HepG2 (cell line): ENCODE data around the gene ZNF629. TPM values are rescaled to one million over a fixed set of nuclear protein-coding genes. Genes with fewer than 3 reads are reported as not detected.
A peak's percentile ranks its signal among the peaks of the same experiment; 100 is the strongest.

Experiments used
- ATF2 ChIP-seq: sonication (generic); formaldehyde crosslinking; IDR thresholded peaks from 2 replicates; pipeline ENCODE4 v1.4.0; 2020; ENCODE audit warnings: missing genetic modification reagents
- DRAP1 ChIP-seq: IDR thresholded peaks from 2 replicates; pipeline ENCODE4 v1.6.1; 2016; ENCODE audit warnings: missing genetic modification reagents, missing compliant biosample characterization
- HMGXB4 ChIP-seq, 2 experiments: sonication (generic) in 1 of 2; formaldehyde crosslinking in 1 of 2; IDR thresholded peaks; 2 replicates each; pipeline versions ENCODE4 v1.4.0 to v1.6.1; 2018 to 2020; ENCODE audit warnings: missing genetic modification reagents in 2 of 2, borderline replicate concordance in 1 of 2, low read depth in 1 of 2, mild to moderate bottlenecking in 1 of 2, missing biosample characterization in 1 of 2
- IKZF5 ChIP-seq: IDR thresholded peaks from 2 replicates; pipeline ENCODE4 v1.6.1; 2018; ENCODE audit warnings: missing genetic modification reagents, mild to moderate bottlenecking, missing compliant biosample characterization
- KAT8 ChIP-seq: IDR thresholded peaks from 2 replicates; pipeline ENCODE4 v1.6.1; 2016; ENCODE audit warnings: missing genetic modification reagents, missing compliant biosample characterization
- KDM6A ChIP-seq: IDR thresholded peaks from 2 replicates; pipeline ENCODE4 v1.6.1; 2016; ENCODE audit warnings: low read depth
- LCORL ChIP-seq, 2 experiments: fragments of 450-650 bp in 1 of 2; sonication (generic) in 1 of 2; formaldehyde crosslinking in 1 of 2; IDR thresholded peaks; 2 replicates each; pipeline versions ENCODE4 v1.5.0 to v1.6.1; 2017 to 2020; ENCODE audit warnings: antibody characterized with exemption in 1 of 2, missing genetic modification reagents in 1 of 2
- PHB2 ChIP-seq: fragments of 450-650 bp; IDR thresholded peaks from 2 replicates; pipeline ENCODE4 v1.6.1; 2018; ENCODE audit not compliant: partially characterized antibody
- SALL1 ChIP-seq: sonication (generic); formaldehyde crosslinking; IDR thresholded peaks from 2 replicates; pipeline ENCODE4 v1.8.0; 2022; ENCODE audit warnings: mild to moderate bottlenecking, missing genetic modification reagents
- SIX1 ChIP-seq: sonication (generic); formaldehyde crosslinking; IDR thresholded peaks from 2 replicates; pipeline ENCODE4 v1.4.0; 2020; ENCODE audit warnings: missing genetic modification reagents, borderline replicate concordance
- SMARCE1 ChIP-seq: fragments of 450-650 bp; IDR thresholded peaks from 2 replicates; pipeline ENCODE4 v1.6.1; 2017; ENCODE audit warnings: borderline replicate concordance
- SMC3 ChIP-seq: IDR thresholded peaks from 2 replicates; pipeline ENCODE4 v1.6.1; 2011; ENCODE audit warnings: low read length, improper control_type of control experiment
- ZGPAT ChIP-seq: IDR thresholded peaks from 2 replicates; pipeline ENCODE4 v1.6.1; 2016; ENCODE audit warnings: mild to moderate bottlenecking
- ZNF18 ChIP-seq: sonication (generic); formaldehyde crosslinking; IDR thresholded peaks from 2 replicates; pipeline ENCODE4 v1.8.0; 2022; ENCODE audit warnings: mild to moderate bottlenecking, missing genetic modification reagents; ENCODE audit not compliant: insufficient replicate concordance
- polyA plus RNA-seq, 8 experiments: library from polyadenylated mRNA; depleted of rRNA in 3 of 8; stranded (reverse) in 7 of 8; unstranded in 1 of 8; fragments of >200 nt; fragmentation: Illumina TruSeq in 4 of 8; extraction: Trizol in 4 of 8; gene quantifications; 2 replicates each; pipeline versions ENCODE4 v1.2.1 to v1.2.3, GENCODE V29; 2011 to 2016; ENCODE audit warnings: low read depth in 4 of 8, missing spikeins in 1 of 8, mixed read lengths in 1 of 8; ENCODE audit not compliant: insufficient read depth in 1 of 8
- total RNA-seq, 5 experiments: library from RNA; depleted of rRNA; stranded (reverse); fragments of >200 nt; fragmentation: Illumina TruSeq; extraction: Trizol; gene quantifications; 2 replicates each; pipeline ENCODE4 v1.2.3, GENCODE V29; 2016; ENCODE audit warnings: low read depth in 1 of 5
- TF ChIP-seq, protein P1 (sequence below): sonication (generic); formaldehyde crosslinking; IDR thresholded peaks from 2 replicates; pipeline ENCODE4 v1.4.0; 2020; ENCODE audit warnings: missing genetic modification reagents, mild to moderate bottlenecking, borderline replicate concordance
- TF ChIP-seq, protein P2 (sequence below): sonication (generic); formaldehyde crosslinking; IDR thresholded peaks from 2 replicates; pipeline ENCODE4 v1.5.0; 2020; ENCODE audit warnings: missing genetic modification reagents

ZNF629 gene
- total and polyA plus RNA-seq, 2 of the 13 experiments (the other 11 are each of a cell fraction or from before 2014, with no cell fraction given), result 6.1 to 16.5 TPM

- no peak for TF ChIP-seq IKZF5 (CRISPR knock-in tag)
- 0 out of 2 replicates have a peak, but pooled peaks have one; percentile 2 for TF ChIP-seq SMC3
- TF ChIP-seq SMARCE1, result no peak
- no peak for TF ChIP-seq ZNF18 (CRISPR knock-in tag)
- 0 out of 2 replicates have a peak, but pooled peaks have one; percentile 28 for TF ChIP-seq ZGPAT (CRISPR knock-in tag)
- TF ChIP-seq KAT8 (CRISPR knock-in tag), result no peak
- no peak for TF ChIP-seq PHB2
- TF ChIP-seq HMGXB4 (CRISPR knock-in tag; IDR thresholded peaks at IDR 0.05; ENCODE audit: borderline replicate concordance in 1 of 2, low read depth in 1 of 2), result no peak; a peak in 1 of 4 replicates
- TF ChIP-seq SIX1 (CRISPR knock-in tag), result peak; percentile 34; the same call in 1 of the 2 replicates
- TF ChIP-seq SALL1 (CRISPR knock-in tag), result peak; percentile 70
- peak; percentile 30; the same call in 1 of the 2 replicates for TF ChIP-seq DRAP1 (CRISPR knock-in tag)
- TF ChIP-seq, protein P1, sequence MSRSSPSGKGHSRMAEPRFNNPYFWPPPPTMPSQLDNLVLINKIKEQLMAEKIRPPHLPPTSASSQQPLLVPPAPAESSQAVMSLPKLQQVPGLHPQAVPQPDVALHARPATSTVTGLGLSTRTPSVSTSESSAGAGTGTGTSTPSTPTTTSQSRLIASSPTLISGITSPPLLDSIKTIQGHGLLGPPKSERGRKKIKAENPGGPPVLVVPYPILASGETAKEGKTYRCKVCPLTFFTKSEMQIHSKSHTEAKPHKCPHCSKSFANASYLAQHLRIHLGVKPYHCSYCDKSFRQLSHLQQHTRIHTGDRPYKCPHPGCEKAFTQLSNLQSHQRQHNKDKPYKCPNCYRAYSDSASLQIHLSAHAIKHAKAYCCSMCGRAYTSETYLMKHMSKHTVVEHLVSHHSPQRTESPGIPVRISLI (CRISPR knock-in tag), result peak; percentile 70; the same call in 1 of the 2 replicates
- no peak for TF ChIP-seq KDM6A (CRISPR knock-in tag)
- TF ChIP-seq LCORL (IDR thresholded peaks at IDR 0.05), result no peak
- TF ChIP-seq LCORL (CRISPR knock-in tag; IDR thresholded peaks at IDR 0.05), result 0 out of 2 replicates have a peak, but pooled peaks have one; percentile 18
- TF ChIP-seq, protein P2, sequence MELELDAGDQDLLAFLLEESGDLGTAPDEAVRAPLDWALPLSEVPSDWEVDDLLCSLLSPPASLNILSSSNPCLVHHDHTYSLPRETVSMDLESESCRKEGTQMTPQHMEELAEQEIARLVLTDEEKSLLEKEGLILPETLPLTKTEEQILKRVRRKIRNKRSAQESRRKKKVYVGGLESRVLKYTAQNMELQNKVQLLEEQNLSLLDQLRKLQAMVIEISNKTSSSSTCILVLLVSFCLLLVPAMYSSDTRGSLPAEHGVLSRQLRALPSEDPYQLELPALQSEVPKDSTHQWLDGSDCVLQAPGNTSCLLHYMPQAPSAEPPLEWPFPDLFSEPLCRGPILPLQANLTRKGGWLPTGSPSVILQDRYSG, result no peak
- peak; percentile 7; the same call in 1 of the 2 replicates for TF ChIP-seq ATF2 (CRISPR knock-in tag)
Observed at GRCh38 chr16:30830072-30830417, 43.0 kb upstream of the ZNF629 start (continued).
